Body of pancreas (tissue), 4 donors: ENCODE measurements around the gene PTER. TPM values are rescaled to one million over a fixed set of nuclear protein-coding genes. Genes with fewer than 3 reads are reported as not detected.

Experiments used
- ATAC-seq: fragments of 150-250 bp; one replicate; pipeline ENCODE4 v1.9.1; 2016
- DNase-seq, 4 donors: peaks; one replicate each; pipeline ENCODE4 v3.0.0-alpha.2; 2019
- H3K27ac ChIP-seq, 4 donors: fragments of 200-600 bp; sonication (generic); 1 replicate in 3 of 4; 2 replicates in 1 of 4; pipeline versions ENCODE4 v1.5.1 to v1.6.1; 2016 to 2019; ENCODE audit warnings: mild to moderate bottlenecking in 1 of 4, mixed read lengths in 1 of 4, moderate library complexity in 1 of 4
- H3K27me3 ChIP-seq, 2 donors: fragments of 200-600 bp; sonication (generic); one replicate each; pipeline ENCODE4 v1.6.0; 2016; ENCODE audit warnings: mild to moderate bottlenecking in 1 of 2
- H3K36me3 ChIP-seq, 2 donors: fragments of 200-600 bp; sonication (generic); replicated peaks in 1 of 2; 2 replicates each; pipeline ENCODE4 v1.5.1; 2016; ENCODE audit warnings: low read depth in 2 of 2; ENCODE audit not compliant: insufficient read depth in 1 of 2
- H3K4me1 ChIP-seq: fragments of 200-600 bp; sonication (generic); one replicate; pipeline ENCODE4 v1.6.0; 2016
- H3K4me3 ChIP-seq, 2 donors: fragments of 200-600 bp; sonication (generic); 1 replicate in 1 of 2; 2 replicates in 1 of 2; pipeline ENCODE4 v1.5.1; 2016 to 2019
- H3K9me3 ChIP-seq, 3 donors: fragments of 200-600 bp; sonication (generic); 1 replicate in 2 of 3; 2 replicates in 1 of 3; pipeline ENCODE4 v1.5.1; 2016
- CTCF ChIP-seq, 7 experiments: fragments of 450-650 bp in 4 of 7; fragments of 200-600 bp in 3 of 7; sonication (generic) in 3 of 7; IDR thresholded peaks; one replicate each; pipeline ENCODE4 v1.5.1; 2016 to 2019; ENCODE audit warnings: antibody characterized with exemption in 7 of 7
- POLR2A ChIP-seq, 3 donors: fragments of 450-650 bp; IDR thresholded peaks; one replicate each; pipeline ENCODE4 v1.6.1; 2016; ENCODE audit warnings: antibody characterized with exemption in 3 of 3, mild to moderate bottlenecking in 2 of 3
- WGBS, 2 donors: methylation state at CpG; one replicate each; pipeline ENCODE4 v1.1.5; 2017; 5-methylcytosine and 5-hydroxymethylcytosine counted together
- intact Hi-C: fragments of 100-400 bp; cut with DNase I; formaldehyde crosslinking; loops from one replicate; pipeline ENCODE4 v1.15.1; 2023
- total RNA-seq, 2 donors: library from RNA; depleted of rRNA; stranded (reverse); fragments of >200 nt; gene quantifications; one replicate each; pipeline ENCODE4 v1.1.0, GENCODE V29; 2016

Gene PTER
- 10 to 100 TPM in 1 of 2 donors, 1 to 10 TPM in 1; 6.3 to 17.6 TPM for total RNA-seq

- DNase-seq (peak; percentile 97 to 100 (median 98)), ATAC-seq (peak; percentile 97)
- intact Hi-C loops, result no loop called here
- Histone ChIP-seq H3K4me1 (peaks cover 46% of the 10 kb centered on the region), H3K36me3 (no peaks in the 10 kb centered on the region), H3K27ac (peak within 1 kb of the TSS; percentile 79 to 91 (median 80)), H3K9me3 (no peaks in the 10 kb centered on the region), H3K27me3 (no peaks in the 10 kb centered on the region), H3K4me3 (peak within 1 kb of the TSS in 1 of 2 donors; percentile 51)
- TF ChIP-seq POLR2A (IDR thresholded peaks at IDR 0.05), result peak; percentile 87 to 97 (median 96)
- TF ChIP-seq CTCF (IDR thresholded peaks at IDR 0.05), result no peak
- WGBS, 2 donors, result 5 to 8% methylated on average over 25 to 49 of the region's 49 CpGs
These were observed at the start of gene PTER for GRCh38 chr10:16436758-16437539. PTER (plus strand) TSS chr10:16437010; CDS start chr10:16484385, 47,375 bp downstream.

GRCh38 chr10:16392531-16393069 lies 44.2 kb upstream of the PTER start:
- Histone ChIP-seq H3K4me1 (no peaks in the 10 kb centered on the region), H3K27ac (no peak overlapping the region), H3K36me3 (no peaks in the 10 kb centered on the region), H3K4me3 (no peak overlapping the region), H3K9me3 (no peaks in the 10 kb centered on the region), H3K27me3 (no peaks in the 10 kb centered on the region)
- WGBS, 2 donors, result 20 to 28% methylated on average over 3 of the region's 3 CpGs
- ATAC-seq, result no peak
- intact Hi-C loops, result no loop called here
- no peak for TF ChIP-seq CTCF (IDR thresholded peaks at IDR 0.05)
- no peak for DNase-seq

- no peaks in the 10 kb centered on the region for H3K36me3 ChIP-seq
- H3K27ac ChIP-seq, result no peak overlapping the region
- TF ChIP-seq POLR2A (IDR thresholded peaks at IDR 0.05) (no peak), CTCF (IDR thresholded peaks at IDR 0.05) (no peak)
- H3K4me3 ChIP-seq, result no peak overlapping the region
- no peaks in the 10 kb centered on the region for H3K4me1 ChIP-seq
- no peaks in the 10 kb centered on the region for H3K27me3 ChIP-seq
- no peaks in the 10 kb centered on the region for H3K9me3 ChIP-seq
- DNase-seq (no peak), ATAC-seq (no peak)
- intact Hi-C loops, result no loop called here
- 55 to 66% methylated on average over 4 of the region's 4 CpGs for WGBS, 2 donors
These were observed 43.4 kb upstream of the PTER start for GRCh38 chr10:16393271-16393858.

- Histone ChIP-seq H3K27ac (no peak overlapping the region), H3K9me3 (no peaks in the 10 kb centered on the region), H3K27me3 (no peaks in the 10 kb centered on the region), H3K4me1 (no peaks in the 10 kb centered on the region), H3K36me3 (no peaks in the 10 kb centered on the region), H3K4me3 (no peak overlapping the region)
- 65 to 70% methylated on average over 2 of the region's 2 CpGs for WGBS, 2 donors
- intact Hi-C loops, result no loop called here
- DNase-seq (no peak), ATAC-seq (no peak)
- TF ChIP-seq POLR2A (IDR thresholded peaks at IDR 0.05) (no peak), CTCF (IDR thresholded peaks at IDR 0.05) (no peak)
These were observed 35.4 kb upstream of the PTER start for GRCh38 chr10:16401416-16401815.
